ENCODE measurements around the gene MBD3L1. TPM values are rescaled to one million over a fixed set of nuclear protein-coding genes. Genes with fewer than 3 reads are reported as not detected.

Gene MBD3L1
- total and polyA plus RNA-seq, 9 of the 15 experiments (the other 6 are each of a cell fraction or from before 2014, with no cell fraction given), result not detected

GRCh38 chr19:8832132-8833021 is at the start of gene MBD3L1, which contains the start of gene ZNF558 (continued):
- TF ChIP-seq ZFP91 (CRISPR knock-in tag; IDR thresholded peaks at IDR 0.05) (no peak), IRF9 (tag; IDR thresholded peaks at IDR 0.05) (no peak), ZC3H11A (IDR thresholded peaks at IDR 0.05; ENCODE audit: low read depth, low read length) (no peak), ZNF408 (CRISPR knock-in tag; IDR thresholded peaks at IDR 0.05; ENCODE audit: low read depth) (no peak), FOXP1 (CRISPR knock-in tag; IDR thresholded peaks at IDR 0.05) (0 out of 2 replicates have a peak, but pooled peaks have one; percentile 61), THAP12 (CRISPR knock-in tag; IDR thresholded peaks at IDR 0.05) (no peak; the same call in none of the 2 replicates), ZMIZ1 (IDR thresholded peaks at IDR 0.05; ENCODE audit: low read depth in 2 of 2, low read length in 2 of 2) (no peak)
